GM21515 (cell line): ENCODE measurements around the gene TBC1D25.
A peak's percentile ranks its signal among the peaks of the same experiment; 100 is the strongest.

Source experiments
- ATAC-seq: cut with Tn5 transposase; IDR thresholded peaks from one replicate; pipeline ENCODE4 v1.9.1; 2021; ENCODE audit not compliant: unreplicated experiment

Gene TBC1D25

DNA sequence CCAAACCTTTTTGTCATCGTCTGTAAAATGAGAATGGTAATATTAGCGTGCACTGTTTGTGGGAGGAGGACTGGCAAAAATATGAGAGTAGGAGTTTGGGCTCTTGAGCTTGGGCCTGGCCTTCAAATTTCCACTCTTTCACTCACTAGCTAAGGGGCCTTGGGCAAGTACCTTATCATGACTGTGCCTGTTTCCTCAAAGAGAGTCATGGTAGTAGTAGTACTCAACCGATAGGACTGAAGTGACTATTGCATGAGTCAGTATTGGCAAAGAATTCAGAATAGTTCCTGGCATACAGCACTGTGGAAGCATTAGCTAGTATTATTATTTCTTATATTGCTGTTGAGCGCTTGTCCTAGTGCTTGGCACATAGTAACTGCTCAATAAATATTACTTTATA, 18.8 kb downstream of the TBC1D25 start:
- no peak for ATAC-seq

DNA sequence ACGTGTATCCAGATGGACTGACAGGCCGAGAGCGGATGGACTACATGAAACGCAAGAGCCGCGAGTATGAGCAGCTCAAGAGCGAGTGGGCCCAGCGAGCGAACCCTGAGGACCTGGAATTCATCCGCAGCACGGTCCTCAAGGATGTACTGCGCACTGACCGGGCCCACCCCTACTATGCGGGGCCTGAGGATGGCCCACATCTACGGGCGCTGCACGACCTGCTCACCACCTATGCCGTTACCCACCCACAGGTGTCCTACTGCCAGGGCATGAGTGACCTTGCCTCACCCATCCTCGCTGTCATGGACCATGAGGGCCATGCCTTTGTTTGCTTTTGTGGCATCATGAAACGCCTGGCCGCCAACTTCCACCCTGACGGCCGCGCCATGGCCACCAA, 20.1 kb downstream of the TBC1D25 start:
- no peak for ATAC-seq

DNA sequence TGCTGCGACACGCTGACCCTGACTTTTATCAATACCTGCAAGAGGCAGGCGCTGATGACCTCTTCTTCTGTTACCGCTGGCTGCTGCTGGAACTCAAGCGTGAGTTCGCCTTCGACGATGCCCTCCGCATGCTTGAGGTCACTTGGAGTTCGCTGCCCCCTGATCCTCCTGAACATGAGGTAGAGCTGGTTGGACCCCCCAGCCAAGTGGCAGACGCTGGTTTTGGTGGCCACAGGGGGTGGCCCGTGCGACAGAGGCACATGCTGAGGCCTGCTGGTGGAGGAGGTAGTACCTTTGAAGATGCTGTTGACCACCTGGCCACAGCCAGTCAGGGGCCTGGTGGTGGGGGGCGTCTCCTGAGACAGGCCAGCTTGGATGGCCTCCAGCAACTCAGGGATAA, 20.5 kb downstream of the TBC1D25 start:
- ATAC-seq, result no peak

DNA sequence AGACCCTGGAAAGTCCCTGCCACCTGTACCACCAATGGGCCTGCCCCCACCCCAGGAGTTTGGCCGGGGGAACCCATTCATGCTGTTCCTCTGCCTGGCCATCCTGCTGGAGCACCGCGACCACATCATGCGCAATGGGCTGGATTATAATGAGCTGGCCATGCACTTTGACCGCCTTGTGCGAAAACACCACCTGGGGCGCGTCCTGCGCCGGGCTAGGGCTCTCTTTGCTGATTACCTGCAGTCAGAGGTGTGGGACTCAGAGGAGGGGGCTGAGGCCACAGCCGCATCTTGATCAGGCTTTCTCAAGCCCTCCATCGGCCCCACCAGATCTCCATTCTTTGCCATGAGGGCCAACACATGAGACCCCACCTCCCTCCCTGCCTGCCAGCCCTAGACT, 21.2 kb downstream of the TBC1D25 start:
- ATAC-seq, result no peak

DNA sequence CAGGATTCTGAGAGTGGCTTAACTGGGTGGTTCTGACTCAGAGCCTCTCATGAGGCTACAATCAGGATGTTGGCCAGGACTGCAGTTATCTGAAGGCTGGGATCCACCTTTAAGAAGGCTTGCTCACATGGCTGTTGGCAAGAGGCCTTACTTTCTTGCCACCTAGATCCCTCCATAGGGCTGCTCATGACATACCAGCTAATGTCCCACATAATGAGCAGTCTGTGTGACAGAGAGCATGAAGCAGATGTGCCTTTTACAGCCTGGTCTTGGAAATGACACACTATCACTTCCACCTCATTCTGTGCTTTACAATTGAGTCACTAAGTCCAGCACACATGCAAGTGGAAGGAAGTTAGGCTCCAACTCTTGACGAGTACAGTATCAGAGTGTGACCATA, 30.4 kb downstream of the TBC1D25 start:
- no peak for ATAC-seq

DNA sequence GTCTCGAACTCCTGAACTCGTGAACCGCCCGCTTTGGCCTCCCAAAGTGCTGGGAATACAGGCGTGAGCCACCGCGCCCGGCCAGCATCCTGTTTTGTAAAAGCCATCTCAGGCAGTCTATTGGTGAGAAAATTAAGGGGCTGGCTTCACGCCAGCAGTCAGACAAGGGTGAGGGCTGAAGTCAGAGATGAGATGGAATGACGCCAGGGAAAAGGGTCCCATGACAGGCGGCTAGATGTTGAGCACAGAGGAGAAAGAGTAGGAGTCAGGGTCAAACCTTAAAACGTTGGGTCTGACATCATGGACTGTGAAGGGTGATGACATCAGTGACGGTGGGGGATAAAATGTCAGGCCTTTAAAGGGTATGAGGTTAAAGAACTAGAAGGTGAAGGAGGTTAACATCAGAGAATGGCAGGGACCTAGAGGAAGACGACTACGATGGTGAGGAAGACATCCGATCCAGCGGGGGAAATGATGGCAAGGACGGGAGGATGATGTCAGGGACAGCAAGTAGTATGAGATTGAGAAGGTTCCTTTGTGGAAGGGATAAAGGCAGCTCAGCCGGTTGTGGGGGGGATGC, 34.3 kb downstream of the TBC1D25 start:
- peak; percentile 8 for ATAC-seq

DNA sequence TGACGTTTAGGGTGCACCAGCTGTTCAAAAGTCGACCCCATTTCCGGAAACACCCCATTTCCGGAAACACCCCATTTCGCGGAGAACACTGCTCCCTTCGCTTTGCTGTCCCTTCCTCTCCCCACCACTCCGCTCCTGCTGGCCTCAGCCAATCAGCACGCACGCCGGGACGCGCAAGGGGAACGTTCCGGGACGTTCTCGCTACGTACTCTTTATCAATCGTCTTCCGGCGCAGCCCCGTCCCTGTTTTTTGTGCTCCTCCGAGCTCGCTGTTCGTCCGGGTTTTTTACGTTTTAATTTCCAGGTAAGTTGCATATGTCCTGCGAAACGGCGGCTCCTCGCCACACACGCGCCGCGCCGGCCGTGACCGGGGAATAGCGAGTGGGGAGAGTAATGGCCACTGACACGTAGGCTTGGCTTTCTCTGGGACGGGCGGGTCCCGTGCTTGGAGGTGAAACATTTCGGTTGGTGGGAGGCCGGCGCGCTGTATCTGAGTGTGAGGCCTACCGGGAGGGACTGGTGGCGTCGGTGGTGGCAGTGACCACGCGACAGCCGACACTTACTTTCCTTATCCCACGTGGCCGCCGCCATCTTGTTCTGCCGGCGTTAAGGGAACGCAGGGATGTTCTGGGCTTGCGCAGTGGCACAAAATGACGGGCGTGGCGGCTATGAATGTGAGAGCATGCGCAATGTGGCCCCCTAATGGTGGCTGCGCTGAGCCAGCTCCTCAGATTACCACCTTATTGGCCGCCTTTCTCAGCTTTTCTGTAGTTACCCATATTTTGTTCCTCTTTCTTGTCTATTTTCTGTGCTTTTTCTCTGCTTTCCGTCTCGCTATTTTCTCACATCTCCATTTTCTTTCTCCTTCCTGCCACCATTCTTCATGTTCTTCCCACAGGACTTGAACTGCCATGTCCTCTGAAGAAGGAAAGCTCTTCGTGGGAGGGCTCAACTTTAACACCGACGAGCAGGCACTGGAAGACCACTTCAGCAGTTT, 35.1 kb downstream of the TBC1D25 start, which contains the start of gene RBM3:
Gene RBM3, plus strand, starts transcription at position 215 of the 997 bp plus-strand sequence. Its CDS starts 697 bp downstream, at position 912.
- ATAC-seq, result peak; percentile 83

DNA sequence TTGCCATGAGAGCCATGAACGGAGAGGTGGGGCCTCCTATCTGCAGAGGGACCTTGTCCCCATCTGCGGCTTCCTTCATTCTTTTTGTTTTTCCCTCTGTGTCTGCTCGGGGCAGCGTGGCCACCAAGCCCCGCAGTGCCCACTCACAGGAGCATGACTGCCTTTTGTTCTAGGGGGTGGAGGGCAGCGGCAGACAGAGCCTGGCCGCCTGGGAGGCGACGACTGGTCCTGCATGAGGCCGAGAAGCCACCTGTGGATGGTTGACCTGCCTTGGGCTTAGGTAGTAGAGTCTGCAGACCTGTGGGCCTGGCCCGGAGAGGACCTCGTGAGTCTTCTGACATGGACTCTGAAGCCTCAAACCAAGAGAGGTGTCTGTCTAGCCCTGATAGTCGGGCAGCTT, 36.1 kb downstream of the TBC1D25 start:
- no peak for ATAC-seq

DNA sequence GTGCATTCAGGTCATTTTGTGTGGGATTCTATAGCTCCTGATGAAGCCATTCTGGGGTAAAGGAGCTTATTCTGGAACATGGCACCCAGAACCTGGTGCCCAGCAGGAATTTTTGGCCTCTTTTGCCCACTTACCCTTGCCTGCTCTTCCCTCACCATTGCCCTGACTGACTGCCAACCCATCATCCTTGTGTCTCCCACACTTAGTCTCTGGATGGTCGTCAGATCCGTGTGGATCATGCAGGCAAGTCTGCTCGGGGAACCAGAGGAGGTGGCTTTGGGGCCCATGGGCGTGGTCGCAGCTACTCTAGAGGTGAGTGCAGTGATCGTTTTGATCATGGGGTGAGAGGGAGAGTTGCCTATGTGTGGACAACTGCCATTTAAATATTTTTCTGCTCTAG, 36.6 kb downstream of the TBC1D25 start:
- no peak for ATAC-seq

DNA sequence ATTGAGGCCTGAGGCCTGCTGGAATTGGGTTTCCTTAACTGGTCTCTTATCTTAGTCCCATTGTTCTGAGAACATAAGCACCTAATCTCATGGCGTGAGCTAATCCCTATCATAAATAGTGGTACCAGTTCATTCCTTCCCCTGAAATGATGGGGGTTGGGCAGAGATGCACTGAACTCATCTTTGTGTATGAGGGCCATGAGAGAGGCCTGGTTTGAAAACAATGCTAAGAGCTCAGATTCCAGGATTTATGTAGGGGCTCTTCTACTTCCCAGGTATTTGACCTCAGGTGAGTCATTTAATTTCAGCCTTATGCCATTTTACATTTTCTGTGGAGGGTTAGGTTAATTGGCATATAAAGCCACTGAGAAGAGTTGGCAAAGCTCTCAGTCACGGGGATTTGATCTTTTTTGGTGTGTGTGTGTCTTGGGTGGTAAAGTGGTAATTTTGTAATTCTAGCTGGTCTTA, 39.2 kb downstream of the TBC1D25 start:
- no peak for ATAC-seq

DNA sequence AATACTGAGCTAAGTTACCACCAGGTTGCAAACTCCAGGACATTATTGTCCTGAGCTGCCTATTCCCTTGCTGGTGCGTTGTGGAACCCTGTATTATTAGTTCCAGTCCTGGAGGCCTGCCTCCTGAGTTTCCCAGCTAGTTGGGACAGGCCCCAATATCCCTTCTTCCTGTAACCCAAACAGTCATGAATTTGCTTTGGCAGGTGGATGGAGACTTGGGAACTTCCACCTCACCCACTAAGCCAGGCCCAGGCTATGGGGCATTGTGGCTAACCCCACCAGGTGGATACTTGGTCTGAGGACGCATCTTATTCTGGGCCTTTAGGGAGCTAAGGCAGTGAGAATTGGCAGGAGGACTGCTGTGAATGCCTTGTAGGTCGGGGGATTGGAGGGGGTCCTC, 39.7 kb downstream of the TBC1D25 start:
- ATAC-seq, result no peak

DNA sequence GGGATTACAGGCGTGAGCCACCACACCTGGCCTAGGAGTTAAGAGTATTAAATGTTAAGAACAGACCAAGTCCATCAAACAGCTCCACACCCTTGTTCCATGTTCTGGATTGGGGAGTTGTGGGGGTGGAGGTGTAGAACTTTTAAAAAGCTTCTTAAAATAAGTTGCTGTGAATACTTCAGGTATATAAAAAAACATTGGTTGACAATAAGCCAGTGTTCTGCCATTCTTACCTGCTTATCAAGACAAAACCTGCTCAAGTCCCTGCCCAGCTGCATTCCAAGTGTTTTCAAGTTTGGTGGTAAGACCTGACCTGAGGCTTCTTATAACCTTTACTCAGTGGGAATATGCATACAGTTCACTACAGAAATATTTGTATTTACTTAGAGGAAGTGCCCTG, 41.1 kb downstream of the TBC1D25 start:
- no peak for ATAC-seq

DNA sequence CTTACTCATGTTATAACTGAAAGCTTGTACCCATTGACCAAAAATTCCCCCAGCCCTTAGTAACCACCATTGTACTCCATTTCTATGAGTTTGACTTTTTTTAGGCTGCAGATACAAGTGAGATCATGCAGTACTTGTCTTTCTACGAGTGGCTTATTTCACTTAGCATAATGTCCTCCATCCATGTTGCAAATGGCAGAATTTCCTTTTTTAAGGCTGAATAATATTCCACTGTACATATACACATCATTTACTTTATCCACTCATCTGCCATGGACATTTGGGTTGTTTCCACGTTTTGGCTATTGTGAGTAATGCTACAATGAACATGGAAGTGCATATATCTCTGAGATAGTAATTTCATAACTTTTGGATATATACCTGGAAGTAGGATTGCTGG, 45.2 kb downstream of the TBC1D25 start:
- no peak for ATAC-seq

DNA sequence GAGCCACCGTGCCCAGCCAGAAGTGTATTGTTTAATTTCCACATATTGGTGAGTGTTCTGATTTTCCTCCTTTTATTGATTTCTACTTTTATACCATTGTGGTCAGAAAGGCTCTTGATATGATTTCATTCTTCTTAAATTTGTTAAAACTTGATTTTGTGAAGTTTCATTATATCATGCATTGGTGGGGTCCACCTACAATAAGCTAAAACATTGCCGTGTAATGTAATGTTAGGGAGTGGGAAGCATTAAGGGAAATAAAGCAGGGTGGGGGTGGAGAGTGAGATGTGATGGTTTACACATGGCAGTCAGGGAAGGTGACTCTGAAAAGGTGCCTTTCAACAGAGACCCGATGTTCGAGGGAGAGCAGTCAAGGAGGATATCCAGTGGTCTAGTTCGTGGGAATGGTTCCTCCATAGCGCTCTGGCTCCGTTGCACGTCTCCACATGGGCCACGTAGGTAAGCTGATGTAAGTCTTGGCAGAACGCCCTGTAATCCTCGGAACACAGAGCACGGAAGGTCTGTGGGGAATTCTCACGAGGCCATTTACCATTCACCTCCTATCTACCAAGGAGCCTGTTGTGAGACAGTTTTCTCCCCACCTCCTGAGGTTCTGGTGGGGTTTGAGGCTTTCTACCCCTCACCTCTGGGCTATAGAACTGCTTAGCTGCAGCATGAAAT, 50.1 kb downstream of the TBC1D25 start:
- ATAC-seq, result no peak

DNA sequence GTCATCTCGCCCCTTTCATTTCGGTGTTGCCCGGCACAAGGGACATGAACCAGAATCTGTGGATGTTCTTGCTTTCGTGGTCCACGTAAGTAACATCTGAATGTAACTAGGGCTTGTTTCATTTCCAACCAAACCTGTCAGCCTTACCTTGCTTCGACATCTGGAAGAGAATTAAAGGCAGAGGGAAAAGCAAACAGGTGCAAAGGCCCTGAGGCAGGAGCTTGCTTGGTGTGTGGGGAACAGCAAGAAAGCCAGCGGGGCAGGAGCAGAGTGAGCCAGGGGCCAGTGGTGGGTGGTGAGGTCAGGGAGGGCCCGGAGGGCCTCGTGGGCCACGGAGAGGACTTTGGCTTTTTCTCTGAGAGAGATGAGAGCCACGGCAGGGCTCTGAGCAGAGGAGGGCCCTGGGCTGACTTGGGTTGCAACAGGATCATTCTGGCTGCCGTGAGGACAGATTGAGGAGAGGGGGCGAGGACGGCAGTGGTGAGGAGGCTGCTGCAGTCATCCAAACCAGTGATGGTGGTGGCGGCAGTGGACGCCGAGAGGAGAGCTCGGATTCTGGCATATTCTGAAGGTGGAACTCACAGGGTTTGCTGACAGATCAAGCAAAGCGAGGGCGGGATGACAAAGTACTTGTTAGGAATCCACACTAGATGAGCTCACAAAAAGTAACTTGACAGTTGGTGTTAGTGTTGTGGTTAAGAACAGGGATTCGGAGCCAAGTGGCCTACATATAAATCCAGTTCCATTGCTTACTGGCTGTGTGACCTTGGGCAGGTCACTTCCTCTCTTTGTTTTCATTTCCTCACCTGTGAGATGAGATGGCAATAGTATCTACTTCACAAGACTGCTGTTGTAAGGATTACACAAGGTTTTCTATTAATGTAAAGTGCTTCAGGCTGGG, 50.9 kb downstream of the TBC1D25 start:
- ATAC-seq, result no peak

DNA sequence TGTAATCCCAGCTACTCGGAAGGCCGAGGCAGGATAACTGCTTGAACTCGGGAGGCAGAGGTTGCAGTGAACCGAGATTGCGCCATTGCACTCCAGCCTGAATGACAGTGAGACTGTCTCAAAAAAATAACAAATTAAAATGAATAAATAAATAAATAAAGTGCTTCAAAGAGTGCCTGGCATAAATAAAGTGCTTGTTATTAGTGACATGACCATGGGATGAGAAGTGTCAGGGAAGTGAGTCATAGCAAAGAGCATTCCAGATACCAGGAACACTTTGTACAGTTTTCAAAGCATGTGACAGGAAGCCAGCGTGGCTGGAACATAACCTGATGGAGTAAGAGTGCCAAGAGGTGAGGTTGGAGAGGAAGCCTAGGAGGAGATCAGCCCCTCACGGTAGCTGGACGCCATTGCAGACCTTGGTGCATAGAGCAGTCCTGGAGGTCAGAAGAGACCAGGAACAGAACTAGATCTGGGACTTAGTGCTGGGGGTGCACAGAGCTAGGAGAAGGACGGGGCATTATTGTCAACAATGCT, 51.8 kb downstream of the TBC1D25 start:
- no peak for ATAC-seq

DNA sequence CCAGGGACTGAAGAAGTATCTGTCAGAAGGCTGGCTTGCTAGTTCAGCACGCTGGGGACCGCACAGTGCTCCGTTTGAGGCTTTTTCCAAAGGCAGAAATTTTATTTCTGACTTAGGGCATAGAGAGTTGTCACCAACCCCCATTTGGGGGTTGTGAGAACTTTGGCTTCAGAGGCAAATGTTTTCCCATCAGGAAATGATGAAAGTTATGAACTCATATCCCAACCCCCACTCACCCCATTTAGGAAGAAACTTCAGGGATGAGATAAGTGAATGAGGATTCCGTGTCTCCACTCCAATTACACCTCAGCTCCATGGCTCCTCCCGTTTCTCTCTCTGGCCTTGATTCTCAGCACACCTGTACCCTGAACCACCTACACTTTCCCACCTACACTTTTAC, 53.5 kb downstream of the TBC1D25 start:
- no peak for ATAC-seq

DNA sequence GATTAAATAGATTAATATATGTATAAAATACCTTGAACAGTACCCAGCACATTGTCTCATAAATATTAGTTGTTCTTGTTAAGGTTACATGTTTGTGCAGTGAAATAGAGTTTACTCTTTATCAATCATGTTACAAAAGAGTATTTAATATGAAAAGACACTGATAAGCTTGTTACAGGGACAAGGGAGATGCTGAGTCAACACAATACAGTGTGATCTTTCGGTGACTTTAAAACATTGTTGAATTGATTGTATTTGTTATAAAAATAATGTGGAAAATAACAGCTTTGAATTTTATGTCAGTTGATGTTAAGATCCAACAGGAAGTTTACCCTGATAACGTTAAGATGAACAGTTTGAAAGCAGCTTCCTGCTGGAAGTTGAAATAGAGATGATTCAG, 56.4 kb downstream of the TBC1D25 start:
- ATAC-seq, result no peak

DNA sequence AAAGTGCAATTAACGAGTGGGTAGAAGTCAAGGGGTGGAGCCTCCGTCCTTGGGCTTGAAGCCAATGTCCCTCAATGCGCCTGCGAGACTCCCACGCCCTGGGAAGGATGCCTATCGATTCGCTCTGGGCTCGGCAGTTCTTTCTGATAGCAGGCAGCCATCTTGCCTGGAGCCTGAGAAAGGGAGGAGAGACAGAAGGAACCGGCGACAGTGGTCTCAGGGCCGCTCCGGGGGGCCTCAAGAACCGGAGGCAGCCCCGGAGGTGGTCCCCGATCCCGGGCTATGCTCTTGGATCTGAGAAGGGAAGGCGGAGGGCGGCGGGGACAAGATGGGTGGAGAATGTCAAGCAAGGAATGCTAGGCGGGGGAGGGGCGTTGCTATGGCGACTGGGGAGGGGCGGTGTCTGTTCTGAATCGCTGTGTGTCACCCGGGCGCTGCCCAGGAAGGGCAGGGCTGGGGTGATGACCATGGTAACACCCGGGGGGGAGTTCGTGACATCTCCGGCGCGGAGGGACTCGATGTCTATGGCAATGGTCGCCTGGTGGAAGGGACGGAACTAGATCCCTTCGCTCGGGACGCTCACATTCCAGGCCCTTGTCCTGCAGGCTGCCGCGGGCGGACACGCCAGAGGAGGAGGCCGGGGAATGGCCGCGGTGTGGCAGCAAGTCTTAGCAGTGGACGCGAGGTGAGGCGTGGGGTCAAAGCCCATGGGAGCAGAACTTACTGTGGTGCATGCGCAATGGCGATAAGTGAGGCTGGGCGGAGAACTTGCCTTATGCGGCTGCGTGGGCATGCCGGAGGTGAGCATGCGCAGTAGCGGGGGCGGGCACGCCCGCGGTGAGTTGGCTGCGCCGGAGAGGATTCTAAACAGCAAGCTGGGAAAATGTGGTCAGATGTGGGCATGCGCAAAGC, 58.1 kb downstream of the TBC1D25 start, which contains the start of gene WDR13:
Gene WDR13, plus strand, starts transcription at position 140 of the 912 bp plus-strand sequence. Its CDS starts 505 bp downstream, at position 645.
- peak; percentile 63 for ATAC-seq
